LNCAP (cell line): ENCODE data around the gene ATPAF2.

Experiments
- CTCF ChIP-seq: fragments of 450-650 bp; IDR thresholded peaks from 2 replicates; pipeline ENCODE4 v1.5.1; 2017; ENCODE audit warnings: mild to moderate bottlenecking

The ATPAF2 gene

DNA sequence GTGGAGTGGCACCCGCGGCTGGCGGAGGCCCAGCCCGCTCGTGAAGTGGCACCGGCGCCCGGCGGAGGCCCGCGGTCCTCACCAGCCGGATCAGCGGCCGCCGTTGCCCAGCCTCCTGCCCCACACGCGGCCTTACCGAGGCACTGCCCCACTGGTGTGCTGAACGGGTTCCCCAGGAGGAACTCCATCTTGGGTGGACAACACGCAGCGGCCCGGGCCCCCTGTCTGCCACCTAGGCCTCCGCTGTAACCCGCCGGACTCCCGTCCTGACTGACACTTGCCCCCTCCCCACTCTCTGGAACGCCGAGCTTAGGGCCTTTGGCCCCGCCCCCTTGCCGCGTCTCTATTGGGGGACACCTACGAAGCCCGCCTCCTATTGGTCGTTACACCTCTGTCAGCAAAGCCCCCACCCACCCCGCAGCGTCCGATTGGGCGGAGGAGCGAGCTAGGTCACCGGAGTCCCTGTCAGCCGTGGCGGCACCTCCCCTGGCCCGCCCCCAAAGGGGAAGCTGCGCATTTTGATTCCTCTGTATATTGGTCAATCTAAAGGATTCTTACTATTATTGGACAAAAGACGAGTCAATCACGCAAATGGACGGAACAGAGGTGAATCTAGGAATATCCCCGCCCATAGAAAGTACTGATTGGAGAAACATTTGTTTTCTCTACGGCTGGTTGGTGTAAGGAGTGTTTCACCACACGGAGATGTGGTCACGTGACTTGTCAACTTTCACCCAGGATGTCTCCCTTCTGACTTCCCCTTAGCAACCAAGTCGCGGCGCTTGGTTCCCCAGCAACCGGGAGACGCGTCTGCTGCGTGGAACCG, 66.6 kb downstream of the ATPAF2 start, which contains the start of the genes DRC3 and TOM1L2:
Gene DRC3 (plus strand): TSS at position 737 of the 826 bp plus-strand sequence. CDS start 4,737 bp downstream, outside the sequence.
Gene TOM1L2 (minus strand): TSS at position 275 of the 826 bp plus-strand sequence. CDS start 87 bp downstream, at position 188.
- no peak for TF ChIP-seq CTCF

- no peak for TF ChIP-seq CTCF
These were observed 67.4 kb downstream of the ATPAF2 start for GRCh38 chr17:17971431-17972125.

- no peak for TF ChIP-seq CTCF
These were observed 68.1 kb downstream of the ATPAF2 start for GRCh38 chr17:17970699-17971430.
